Measurements from ENCODE around the gene DPYSL3.
"Not testable (repeated sequence)": the region's sequence is repeated elsewhere in the genome, so short reads cannot be mapped to it uniquely, and the experiment has no call there.

DPYSL3 gene

GRCh38 chr5:147373328-147373727, 136.5 kb downstream of the DPYSL3 start:
- DNase-seq = no peak

- DNase-seq = no peak
These were observed 137.7 kb downstream of the DPYSL3 start for GRCh38 chr5:147372191-147372590.

GRCh38 chr5:147371290-147371689, 138.6 kb downstream of the DPYSL3 start:
- DNase-seq = no peak

- DNase-seq = peak in 1 of 51 donors; percentile 20
These were observed 140.0 kb downstream of the DPYSL3 start for GRCh38 chr5:147369742-147370374.

GRCh38 chr5:147367381-147367780, 142.5 kb downstream of the DPYSL3 start:
- DNase-seq = not testable (repeated sequence)

GRCh38 chr5:147361441-147362175, 148.3 kb downstream of the DPYSL3 start:
- DNase-seq = no peak

- no peak for DNase-seq
These were observed 149.1 kb downstream of the DPYSL3 start for GRCh38 chr5:147360816-147361215.

GRCh38 chr5:147359581-147359980, 150.3 kb downstream of the DPYSL3 start:
- DNase-seq = no peak

GRCh38 chr5:147359101-147359500, 150.8 kb downstream of the DPYSL3 start:
- no peak for DNase-seq

GRCh38 chr5:147349241-147349640, 160.6 kb downstream of the DPYSL3 start:
- DNase-seq = no peak

- DNase-seq = no peak
These were observed 161.4 kb downstream of the DPYSL3 start for GRCh38 chr5:147348451-147348850.

- no peak for DNase-seq
These were observed 161.8 kb downstream of the DPYSL3 start for GRCh38 chr5:147348046-147348445.

- DNase-seq = no peak
These were observed 163.8 kb downstream of the DPYSL3 start for GRCh38 chr5:147346006-147346561.

GRCh38 chr5:147344861-147345260, 165.0 kb downstream of the DPYSL3 start:
- DNase-seq = no peak

- no peak for DNase-seq
These were observed 168.5 kb downstream of the DPYSL3 start for GRCh38 chr5:147341345-147341744.

- no peak for DNase-seq
These were observed 168.9 kb downstream of the DPYSL3 start for GRCh38 chr5:147340941-147341340.
